ENCODE measurements around the gene PLGRKT.
"Not testable (repeated sequence)": the region's sequence is repeated elsewhere in the genome, so short reads cannot be mapped to it uniquely, and the experiment has no call there.

PLGRKT gene

DNA sequence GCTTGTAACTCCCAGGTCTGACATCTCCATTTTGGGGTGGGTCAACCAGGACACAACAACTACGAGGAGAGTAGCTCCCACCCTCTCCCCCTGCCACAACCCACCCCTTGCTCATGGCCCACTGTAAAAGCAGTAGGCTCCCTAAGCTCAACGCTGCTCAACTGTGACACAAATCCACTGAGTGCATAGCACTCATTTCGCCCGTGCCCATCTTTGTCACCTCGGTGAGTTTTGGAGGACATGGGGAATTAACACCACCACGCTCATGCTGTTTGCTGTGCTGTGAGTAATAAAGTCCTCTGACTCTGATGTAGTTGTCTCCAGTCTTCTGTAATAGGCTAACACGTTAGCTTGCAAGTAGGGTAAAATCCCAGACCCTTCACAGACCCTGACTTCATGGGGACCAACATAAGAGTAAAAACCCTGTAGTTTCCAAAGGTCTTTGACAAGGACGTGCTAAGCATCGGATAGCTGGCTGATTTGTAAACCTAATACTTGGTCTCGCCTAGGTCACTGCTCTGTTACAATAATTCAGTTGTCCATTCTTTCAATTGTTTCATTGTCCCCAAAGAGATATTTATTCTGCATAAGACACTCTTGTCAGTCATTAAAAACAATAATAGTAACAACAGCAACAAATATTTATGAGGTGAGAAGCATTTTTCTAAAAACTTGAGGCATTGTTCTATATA, 7.7 kb downstream of the PLGRKT start:
- DNase-seq: no peak

DNA sequence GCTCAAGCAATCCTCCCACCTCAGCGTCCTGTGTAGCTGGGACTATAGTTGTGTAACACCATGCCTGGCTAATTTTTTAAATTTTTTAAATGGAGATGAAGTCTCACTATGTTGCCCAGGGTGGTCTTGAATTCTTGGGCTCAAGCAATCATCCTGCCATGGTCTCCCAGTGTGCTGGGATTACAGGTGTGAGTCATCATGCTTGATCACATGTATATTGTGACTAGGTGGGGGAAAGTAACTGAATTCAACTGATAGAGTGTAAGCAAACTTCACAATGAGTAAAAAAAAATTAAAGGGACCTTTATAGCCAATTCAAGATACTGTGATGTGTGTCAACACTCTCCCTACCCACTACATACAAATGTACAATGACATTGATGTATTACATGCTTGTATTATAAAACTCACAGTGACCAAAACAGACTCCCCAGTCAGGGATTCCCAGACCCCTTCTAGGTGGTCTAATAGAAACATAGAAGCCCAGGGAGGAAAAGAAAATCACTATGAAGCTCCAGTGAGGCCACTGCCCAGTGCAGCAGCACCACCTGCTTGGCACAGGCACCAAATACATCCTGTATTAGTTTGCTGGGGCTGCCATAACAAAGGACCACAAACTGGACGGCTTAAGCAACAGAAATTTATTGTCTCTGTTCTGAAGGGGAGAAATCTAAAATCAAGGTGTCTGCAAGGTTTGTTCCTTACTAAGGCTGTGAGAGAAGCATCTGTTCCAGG, 8.8 kb downstream of the PLGRKT start:
- no peak for DNase-seq

DNA sequence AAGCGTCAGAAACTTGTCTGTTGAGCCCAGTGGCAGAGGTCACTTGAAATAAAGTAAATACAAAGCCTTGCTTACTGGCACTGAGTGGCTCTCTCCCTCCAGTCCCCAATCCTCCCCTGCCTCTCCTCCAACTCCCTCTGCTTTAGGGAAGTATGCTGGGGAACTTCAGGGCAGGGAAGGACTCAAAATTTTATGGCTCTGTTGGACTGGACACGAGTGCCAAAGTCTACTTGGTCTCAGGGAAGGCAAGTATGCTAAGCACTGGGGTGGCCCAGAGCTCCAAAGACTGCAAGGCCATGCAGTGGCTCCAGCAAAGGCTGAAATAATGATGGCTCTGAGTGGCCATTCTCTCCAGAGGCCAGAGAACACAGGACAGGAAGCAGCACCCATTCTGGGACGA, 9.6 kb downstream of the PLGRKT start:
- no peak for DNase-seq

DNA sequence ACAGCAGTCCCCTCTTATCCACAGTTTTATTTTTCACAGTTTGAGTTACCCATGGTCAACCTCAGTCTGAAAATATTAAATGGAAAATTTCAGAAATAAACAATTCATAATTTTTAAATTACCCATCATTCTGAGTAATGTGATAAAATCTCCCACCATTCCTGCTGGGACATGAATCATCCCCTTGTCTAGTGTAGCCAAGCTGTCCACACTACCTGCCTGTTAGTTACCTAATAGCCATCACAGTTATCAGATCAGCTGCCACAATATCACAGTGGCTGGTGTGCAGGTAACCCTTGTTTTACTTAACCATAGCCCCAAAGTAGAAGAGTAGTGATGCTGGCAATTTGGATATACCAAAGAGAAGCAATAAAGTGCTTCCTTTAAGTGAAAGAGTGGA, 10.7 kb downstream of the PLGRKT start:
- no peak for DNase-seq

DNA sequence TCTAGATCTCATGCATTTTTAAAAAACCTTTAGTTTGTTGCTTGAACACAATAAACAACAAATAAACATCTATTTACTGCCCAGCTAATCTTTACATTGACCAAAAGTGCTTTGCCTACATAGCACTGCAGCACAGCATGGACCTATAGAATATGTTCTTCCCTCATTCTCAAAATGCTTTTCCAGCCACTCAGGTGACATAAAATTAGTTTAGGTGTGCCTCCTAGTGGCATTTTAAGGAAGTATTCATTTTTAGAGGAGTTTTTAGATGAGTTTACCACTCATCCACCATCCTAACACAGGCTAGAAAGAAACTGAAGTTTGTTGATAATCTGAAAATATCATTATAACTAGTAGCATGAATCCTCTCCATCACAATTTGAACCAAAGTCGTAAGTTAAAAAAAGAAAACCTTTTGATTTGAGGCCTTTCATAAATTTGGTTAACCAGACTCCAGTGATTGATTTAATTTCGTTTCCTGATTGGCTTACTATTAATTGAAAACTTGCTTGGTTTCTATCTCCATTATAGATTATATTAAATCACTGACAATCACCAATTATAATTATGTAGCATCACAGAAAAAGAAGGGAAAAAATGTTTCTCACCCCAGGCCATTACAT, 12.6 kb downstream of the PLGRKT start:
- peak in 1 of 2 experiments; percentile 31 for DNase-seq

DNA sequence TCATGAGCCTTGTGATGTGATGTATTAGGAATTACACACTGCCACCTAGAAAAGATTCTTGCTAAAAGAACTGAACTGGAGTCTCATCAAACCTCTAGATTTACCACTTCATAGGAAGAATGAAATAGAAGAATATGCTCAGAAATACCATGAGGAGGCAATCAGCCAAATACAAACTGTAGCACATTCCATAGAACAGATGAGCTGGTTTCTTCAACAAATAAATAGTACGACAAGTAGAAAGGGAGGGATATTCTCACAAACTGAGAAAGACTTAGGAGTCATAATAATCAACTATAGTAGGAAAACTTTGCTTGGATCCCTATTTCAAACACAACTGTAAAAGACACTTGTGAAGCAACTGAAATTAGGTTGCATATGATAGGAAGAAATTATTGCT, 15.4 kb downstream of the PLGRKT start:
- no peak for DNase-seq

DNA sequence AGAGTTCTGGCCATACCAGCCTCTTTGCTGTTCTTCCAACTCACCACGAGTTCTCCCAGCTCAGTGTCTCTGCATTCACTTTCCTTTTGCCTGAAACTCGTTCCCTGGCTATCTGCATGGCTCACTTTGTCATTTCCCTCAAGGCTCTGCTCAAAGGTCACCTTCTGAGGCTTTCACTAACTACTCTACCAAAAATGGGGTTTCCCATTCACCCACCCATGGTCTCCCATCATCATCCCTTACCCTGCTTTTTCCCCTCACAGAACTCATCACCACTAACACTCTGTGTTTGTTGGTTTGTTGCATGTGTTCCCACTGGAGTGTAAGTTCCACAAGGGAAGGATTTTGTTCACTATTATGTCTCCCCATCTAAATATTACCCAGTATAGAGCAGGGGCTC, 16.6 kb downstream of the PLGRKT start:
- no peak for DNase-seq

DNA sequence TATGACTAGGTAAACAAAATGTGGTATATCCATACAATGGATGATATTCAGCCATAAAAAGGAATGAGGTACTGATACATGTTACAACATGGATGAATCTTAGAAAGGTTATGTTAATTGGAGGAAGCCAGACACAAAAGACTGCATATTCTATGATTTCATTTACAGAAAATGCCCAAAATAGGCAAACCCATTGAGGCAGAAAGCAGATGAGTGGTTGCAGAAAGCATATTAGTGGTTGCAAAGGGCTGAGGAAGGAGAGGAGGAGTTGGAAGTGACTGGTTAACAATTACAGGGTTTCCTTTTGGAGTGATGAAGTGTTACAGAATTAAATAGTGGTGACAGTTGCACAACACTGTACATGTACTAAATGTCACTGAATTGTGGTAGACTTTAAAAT, 17.7 kb downstream of the PLGRKT start:
- DNase-seq: no peak

DNA sequence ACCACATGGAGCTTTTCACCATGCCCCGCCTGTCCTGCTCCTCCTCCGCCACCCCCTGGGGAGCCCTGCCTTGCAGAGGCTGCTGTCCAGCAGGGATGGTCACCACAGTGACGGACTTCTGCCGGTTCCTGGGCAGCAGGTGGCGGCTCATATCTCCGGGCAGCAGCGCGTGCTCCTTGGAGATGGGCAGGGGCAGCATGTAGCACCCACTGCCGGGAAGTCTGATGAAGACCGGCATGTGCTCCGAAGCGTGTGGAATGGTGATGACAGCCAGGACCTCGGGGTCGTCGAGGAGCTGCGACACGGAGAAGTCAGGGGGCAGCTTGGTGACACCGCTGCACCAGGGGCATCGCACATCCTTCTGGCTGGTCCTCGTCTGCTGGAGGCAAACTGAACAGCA, 19.2 kb downstream of the PLGRKT start:
- no peak for DNase-seq

DNA sequence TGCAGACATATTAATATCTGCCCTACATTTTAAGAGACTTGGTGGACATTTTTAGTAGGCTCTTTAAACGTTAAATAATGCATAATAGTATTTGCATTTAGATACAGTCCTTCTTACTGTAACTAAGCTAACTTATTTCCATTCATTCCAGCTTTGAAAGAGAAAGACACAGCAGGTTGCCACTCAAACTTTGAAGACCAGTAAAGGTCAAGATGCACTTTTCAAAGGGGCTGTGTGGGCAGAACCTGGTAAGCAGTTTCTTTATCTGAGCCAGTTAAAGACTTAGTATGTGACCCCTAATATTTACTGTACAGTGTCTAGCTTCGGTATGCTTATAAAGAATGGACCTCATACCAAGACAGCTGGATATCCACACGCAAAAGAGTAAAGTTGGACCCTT, 20.8 kb downstream of the PLGRKT start:
- DNase-seq: no peak

DNA sequence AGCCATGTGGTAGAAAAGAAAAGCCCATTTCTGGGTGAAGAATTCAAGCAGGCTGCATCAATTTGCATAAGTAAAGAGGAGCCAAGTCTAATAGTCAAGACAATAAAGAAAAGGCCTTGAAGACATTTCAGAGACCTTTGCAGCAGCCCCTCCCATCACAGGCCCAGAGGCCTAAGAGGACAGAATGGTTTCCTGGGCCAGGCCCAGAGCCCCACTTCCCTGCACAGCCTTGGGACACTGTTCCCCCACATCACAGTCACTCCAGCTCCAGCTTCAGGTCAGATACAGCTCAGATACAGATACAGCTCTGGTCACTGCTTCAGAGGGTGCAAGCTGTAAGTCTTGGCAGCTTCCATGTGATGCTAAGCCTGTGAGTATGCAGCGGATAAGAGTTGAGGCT, 29.1 kb downstream of the PLGRKT start:
- DNase-seq: no peak

DNA sequence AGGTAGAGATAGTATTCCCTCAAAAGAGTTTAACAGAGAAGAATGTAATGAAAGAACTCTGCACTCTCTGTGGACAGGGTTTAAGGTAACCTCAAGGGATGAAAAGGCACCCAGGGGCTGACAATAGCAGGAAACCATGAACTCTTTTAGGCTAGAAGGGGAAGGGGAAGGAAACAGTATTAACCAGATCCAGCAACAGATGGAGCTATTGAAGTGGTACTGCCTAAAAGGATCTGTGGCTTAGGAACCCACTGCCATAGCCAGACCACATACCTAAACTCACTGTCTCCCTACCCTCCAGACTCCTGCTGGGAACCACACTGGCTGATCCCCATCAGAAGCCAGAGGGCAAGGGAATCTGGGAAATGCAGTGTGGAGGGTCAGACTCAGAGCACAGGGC, 35.5 kb downstream of the PLGRKT start:
- DNase-seq: peak in 1 of 2 experiments; percentile 51

DNA sequence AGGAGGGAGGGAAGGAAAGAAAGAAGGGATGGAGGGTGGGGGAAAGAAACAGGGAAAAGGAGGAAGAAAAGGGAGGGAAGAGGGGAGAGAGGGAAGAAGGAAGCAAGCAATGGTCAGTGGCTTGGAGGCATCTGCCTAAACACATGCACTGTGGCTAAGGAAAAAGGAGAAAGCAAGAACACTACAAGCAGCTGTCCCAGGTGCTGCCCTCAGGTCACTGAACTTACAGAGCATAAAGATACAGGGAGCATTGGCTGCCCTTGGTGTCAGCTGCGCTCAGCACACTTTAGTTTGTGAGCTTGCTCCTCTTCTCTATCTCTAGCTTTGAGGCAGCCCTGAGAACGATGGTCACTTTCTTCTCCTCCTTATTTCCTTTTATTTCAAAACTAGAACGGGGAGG, 40.2 kb downstream of the PLGRKT start:
- DNase-seq: not testable (repeated sequence)

DNA sequence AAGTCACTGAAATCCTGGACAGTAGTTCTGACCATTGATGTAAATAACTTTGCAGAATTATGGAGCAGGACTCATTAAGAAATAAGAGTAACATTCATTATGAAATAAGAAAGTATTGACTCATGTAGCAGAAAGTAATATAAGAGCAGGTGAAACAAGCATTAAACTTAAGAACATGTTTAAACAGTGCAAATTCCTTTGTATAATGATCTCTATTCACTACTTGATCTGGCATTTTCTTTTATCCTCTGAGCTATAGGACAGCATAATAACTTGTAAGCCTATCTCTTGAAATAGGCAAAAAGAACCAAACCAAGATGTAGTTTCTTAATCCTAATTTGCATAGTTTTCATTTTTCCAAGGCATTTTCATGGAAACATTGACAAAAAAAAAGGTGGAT, 42.3 kb downstream of the PLGRKT start:
- no peak for DNase-seq

DNA sequence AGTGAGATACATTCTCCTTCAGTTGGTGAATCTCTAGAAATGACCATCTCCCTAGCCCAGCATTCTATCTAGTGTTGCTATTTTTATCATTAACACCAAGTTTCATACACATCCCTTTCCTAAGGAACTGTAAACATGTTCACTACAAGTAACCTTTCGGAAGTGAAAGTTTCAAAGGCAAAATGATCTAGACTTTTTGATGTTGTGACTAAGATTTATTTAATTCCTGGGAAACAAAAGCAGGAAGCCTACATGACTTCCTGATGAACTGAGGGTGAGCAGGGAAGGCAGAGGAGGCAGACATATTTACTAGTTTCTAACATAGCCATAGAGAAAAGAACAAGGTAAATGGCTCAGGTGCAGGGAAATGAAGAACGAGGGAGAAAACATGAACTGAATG, 43.7 kb downstream of the PLGRKT start:
- not testable (repeated sequence) for DNase-seq

DNA sequence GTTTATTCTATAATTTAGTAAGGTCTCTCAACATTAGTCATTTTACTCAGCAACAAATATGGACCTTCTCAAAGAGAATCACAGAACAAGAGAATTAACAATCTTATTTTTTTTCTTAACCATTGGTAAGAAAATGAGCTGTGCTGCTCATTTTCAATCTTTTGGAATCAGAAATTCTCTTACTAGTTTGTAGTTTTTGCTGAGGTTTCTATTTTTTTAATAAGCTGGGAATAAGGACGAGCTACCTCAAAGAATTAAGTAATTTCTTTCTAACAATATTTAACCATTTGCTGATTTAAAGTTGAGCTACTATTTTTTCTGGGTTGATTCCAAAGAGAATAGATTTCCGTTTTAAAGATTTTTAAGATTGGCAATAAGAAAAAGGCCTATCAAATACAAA, 44.2 kb downstream of the PLGRKT start:
- no peak for DNase-seq

DNA sequence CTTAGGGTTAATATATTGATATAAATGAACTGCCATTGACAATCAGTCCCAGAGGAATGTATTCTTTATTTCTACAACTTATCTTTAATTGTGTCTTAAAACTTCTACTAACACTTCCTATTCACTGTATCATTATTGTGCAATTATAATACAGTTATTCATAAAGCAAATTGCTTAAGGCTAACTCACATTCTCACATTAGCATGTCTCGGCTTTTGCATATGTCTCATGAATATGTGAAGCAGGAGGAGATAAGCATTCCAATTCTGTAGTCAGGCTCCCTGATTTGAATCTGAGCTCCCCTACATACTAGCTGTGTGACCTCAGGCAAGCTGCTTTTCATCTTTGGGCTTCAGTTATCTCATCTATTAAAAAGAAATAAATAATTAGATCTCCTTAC, 45.4 kb downstream of the PLGRKT start:
- DNase-seq: no peak

DNA sequence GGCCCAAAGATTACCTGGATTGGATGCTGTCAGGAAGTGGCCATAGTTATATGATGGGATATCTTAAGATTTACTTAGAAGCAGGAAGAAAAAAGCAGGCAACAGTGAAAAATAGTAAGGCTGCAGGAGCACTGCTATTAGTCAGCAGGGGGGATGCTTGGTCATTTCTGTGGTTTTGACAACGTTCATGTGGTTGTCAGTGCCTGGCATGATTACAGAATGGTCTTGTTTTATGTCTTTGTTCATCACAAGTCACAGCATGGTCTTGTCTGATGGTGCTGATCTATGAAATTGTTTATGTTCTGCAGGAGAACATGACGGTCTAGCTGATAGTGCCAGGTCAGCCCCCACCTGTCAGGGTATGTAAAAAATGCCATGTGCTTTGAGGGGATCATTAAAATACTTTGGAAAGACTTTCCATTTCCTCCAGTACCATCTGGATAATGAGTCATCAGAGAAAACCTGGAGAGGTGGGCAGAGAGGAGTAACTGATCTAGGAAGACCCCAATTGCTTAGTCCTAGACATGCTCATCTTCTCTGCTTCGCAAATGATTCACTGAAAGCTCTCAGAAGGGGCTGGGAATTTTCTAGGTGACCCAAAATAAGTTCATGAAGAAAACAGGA, 48.5 kb downstream of the PLGRKT start:
- no peak for DNase-seq

DNA sequence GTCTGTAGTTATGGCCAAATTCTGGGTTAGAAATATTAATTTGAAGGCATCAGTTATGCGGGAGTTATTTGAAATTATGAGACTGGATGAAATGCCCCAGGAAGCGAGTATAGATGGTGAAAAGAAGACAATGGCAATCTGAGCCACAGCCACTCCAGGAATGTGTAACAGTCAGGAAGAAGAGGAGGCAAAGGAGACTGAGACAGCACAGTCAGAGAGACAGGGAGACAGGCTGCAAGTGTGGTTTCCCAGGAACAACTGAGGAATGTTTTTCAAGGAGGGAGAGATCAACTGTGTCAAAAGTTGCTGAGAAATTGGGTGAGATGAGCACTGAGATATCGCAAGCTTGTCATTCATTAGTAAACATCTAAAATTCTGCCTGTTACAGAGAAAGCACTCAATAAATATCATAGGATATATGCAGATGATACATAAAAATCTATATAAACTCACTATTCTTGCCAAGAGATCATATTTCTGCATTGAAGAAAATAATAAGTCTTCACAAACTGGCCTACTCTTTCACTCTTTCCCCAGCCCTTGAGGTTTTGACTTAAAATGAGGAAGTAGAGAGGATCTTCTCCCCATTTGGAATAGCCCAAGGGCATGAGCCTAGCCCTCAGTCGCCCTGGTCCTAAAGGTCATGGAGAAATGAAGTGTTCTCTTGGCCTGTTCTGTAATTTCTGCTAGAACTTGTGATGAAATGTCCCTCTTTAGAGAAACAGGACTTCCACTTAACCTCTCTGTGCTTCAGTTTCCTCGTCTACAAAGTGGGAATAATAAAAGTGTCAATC, 49.5 kb downstream of the PLGRKT start:
- DNase-seq: no peak

DNA sequence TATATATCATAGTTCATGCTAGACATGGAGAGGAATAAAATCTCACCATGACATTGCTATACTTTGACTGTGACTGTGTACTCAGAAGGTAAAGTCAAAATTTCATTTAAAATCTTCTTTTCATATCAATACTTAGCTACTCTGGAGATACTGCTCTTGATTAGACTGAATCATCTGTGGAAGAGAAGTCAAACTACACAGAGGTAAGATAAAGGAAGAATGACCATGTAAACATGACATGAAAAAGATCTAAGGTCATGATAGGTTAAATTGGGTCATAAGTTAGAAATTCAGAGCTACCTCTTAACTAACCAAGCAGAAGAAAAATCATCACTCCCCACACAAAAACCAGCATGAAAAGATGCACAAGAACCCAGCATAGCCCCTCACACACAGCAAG, 53.3 kb downstream of the PLGRKT start:
- no peak for DNase-seq

DNA sequence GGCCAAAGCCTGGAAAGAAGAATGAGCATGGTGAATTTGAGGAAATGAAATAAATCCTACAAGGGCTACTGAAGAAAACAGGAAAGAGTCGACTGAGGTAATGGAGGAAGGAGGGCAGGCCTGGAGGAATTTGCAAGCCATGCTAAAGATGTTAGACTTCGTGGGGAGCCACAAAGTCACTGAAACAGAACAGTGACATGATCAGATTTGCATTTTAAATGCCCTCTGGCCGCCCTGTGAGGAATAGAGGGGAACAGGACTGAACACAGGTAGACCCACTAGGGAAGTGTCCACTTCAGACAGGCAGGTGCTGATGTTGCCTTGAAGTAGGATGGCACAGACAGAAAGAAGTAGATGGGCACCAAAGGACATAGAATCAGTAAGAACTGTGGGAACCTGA, 55.2 kb downstream of the PLGRKT start:
- DNase-seq: no peak

DNA sequence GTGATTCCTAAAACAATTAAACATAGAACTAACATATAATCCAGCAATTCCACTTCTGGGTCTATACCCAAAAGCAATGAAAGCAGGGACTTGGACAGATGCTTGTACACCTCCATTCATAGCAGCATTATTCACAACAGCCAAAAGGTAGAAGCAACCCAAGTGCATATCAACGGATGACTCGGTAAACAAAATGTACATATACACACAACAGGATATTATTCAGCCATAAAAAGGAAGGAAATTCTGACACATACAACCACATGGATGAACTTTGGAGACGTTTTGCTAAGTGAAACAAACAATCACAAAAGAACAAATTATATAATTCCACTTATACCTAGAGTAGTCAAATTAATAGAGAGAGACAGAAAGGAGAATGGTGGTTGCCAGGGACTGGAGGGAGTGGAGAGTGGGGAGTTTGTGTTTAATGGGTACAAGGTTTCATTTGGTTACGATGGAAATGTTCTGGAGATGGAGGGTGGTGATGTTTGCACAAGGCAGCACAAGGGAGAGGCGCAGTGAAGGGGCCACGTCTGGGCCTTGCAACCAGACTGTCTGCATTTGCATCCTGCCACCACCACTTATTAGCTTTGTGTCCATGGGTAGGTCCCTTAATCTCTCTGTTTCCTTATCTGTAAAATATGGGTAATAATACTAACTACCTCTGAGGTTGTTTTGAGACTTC, 61.8 kb downstream of the PLGRKT start:
- DNase-seq: no peak
